T-helper 1 cell (primary cell): ENCODE measurements around the gene NFASC.

Source experiments
- DNase-seq, 5 donors: peaks; one replicate each; pipeline ENCODE4 v3.0.0-alpha.2; 2012 to 2020

The NFASC gene

DNA sequence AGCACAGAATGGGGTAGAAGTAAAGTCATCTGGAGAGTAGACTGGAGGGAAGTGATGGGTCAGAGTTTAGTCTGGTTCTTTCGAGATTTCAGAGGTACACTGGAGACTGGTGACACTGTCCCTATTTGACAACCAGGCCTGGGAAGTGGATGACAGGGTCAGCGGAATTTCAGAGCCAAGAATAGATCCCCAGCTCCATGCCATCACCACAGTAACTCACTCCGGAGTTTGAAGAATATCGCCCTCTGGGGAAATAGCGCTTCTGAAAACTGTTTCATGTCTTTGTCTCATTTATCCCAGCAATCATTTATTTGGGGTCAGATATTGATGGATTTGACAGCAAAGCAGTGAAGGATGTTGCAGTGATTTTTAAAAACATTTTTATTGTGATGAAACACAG lies 7.6 kb upstream of the NFASC start:
- DNase-seq: no peak

DNA sequence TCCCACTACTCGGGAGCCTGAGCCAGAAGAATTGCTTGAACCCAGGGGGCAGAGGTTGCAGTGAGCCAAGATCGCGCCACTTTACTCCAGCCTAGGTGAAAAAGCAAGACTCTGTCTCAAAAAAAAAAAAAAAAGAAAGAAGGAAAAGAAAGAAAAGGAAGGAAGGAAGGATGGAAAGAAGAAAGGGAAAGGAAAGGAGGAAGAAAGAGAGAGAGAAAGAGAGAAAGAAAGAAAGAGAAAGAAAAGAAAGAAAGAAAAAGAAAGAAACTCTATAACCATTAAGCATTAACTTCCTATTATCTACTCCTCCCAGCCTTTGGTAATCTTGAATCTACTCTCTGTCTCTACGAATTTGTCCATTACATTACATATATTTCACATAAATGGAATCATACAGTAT lies 6.9 kb upstream of the NFASC start:
- no peak for DNase-seq

DNA sequence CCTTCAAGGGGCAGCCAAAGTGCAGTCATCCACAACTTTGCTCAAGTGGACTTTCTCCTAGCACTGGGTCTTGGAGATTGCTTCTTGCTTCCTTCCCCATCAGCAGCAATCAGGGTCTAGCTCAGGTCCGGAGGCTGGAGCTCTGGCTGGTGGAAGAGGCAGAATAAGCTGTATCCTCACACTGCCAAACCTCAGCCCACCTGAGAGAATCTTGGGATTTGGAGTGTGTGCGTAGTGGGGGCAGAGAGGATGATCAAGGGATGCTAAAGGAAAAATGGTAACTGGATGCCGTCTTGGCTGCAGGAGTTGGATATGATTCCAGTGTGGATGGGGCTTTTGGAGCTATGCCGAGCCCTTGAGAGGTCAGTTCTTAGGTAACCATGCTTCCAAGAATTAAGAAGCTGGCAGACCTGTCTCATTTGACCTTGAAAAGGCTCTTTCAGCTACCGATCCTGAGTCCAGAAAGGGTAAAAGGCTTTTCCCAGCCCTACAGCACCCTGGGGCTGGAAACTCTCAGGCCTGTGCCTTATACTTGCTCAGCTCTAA lies 4.5 kb upstream of the NFASC start:
- DNase-seq: no peak

DNA sequence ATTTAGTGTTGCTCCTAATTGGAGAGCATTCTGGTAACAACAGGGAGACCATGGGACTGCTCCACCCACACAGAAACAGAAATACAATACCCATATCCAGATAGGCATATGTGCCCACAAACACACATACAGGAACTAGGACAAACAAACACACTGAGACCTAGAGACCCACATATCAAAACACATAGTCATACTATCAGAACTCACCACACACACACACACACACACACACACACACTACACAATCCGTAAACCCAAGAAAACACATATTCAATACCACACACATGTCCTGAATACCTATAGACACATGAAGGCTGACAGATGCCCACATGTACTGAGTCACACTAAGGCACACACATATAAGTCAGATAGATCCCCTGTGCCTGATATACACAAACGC lies 3.5 kb upstream of the NFASC start:
- no peak for DNase-seq

DNA sequence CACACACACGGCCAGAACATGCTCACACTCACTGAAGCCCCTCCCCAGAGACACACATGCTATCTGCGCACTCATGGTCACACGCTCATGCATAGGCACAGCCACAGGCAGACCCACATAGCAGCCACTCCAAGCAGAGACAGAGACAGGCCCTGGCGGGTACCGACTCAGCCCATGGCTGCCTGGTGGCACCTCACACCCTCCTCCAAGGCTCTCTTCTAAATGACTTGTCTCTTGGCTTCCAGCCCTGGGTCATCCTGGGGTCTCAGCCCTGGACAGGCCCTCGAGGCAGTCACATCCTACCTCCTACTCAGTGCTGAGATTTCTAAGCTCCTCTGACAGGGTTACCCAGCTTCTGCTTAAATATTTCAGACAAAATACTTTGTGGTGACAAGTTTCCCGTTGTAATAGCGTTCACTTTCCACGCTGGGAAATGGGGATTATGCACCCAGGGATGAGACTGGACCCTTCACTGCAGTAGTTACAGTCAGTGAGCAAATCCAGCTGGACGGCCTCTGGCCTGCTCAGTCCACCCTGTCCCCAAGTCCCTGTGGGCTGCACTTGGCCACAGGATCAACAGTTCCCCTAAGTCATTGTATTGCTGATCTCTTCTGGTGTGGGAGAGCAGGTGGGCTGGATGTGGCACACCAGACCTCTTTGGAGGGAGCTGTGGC lies 2.9 kb upstream of the NFASC start:
- no peak for DNase-seq

DNA sequence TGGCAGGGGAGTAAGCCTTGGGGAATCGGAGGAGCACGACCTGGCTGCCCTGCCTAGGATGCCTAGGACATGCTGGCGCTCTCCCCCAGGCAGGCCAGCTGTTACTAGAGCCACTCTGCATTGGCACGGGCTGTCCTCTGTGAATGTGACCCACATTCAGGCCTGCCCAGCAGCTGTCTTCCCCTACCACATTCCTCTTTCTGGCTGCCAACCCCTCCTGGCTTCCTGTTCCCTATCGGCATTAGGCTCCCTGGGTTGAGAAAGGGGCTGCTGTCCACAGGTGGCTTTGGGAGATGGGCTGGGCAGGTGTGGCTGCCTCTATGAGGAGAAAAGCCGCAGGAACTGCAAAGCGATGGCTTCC lies 2.3 kb upstream of the NFASC start:
- no peak for DNase-seq

DNA sequence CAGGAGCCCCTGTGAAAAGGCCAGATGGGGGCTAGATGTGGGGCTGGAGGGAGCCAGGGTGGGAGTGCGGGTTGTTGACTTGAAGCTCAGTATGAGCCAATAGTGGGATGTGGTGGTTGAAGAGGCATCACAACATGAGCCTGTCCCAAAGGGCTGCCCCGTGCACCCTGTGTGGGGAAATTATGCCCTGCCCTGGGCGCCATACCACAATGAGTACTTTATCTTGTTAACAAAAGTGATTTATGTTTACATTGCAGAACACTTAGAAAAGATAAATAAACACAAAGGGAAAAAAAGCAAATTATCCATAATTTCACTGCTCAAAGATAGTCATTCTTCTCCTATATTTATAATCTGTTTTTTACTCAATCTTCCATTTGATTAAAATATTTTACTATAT lies 1.6 kb upstream of the NFASC start:
- DNase-seq: no peak

DNA sequence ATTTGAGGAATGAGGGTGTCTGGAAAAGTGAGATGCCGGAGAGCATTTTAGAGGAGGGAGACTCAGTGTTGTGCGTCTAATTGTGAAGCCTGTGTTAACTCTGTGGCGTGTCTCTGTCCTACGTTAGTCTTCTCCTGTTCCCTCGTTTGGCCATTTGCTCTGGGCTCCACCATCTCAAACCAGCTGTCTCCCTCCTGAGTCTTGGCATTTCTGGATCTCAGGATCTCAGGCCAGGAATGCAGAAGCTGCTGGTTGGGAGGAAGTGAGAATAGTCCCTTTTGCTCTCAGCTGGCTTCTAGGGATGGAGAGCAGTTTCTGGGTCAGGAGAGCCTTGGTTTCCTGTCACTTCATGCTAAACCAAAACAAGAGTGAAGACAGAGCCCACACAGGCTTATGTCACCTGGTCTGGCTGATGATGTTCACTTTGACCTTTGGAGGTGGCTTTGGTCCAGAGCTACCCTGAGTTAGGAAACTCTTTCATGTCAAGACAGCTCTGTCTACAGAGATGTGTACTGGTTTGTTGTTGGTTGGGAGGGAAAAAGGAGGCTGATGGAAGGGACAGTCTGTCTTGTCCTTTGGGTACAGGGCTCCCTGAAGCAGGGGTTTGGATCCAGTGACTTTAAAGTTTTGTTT lies 859 bp downstream of the NFASC start:
- no peak for DNase-seq

DNA sequence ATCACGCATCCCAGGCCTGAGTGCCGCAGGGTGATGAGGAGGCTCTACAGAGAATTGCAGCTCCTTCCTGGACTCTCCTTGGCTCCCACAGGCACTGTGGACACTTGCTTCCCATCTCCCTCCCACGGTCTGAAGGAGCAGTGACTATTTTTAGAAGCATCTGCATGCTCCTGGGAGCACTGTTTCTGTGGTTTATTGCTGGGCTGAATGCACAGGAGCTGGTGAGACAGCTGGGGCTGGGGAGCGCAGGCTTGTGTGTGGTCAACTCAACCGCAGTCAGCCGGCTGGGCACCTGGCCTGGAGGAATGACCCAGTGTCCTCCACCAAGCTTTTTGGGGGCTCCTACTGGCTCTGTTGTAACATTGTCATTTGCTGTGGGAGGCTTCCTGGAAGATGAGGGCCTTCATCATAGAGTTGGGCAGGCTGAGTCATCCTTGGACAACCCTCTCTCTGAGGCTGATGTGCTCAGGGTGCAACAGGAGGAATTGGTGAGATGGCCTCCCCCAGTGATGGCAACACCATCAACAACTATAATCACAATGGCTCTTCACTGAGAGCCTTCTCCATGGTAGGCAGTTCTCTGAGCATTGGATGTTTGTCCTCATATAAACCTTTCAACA lies 1.7 kb downstream of the NFASC start:
- no peak for DNase-seq

DNA sequence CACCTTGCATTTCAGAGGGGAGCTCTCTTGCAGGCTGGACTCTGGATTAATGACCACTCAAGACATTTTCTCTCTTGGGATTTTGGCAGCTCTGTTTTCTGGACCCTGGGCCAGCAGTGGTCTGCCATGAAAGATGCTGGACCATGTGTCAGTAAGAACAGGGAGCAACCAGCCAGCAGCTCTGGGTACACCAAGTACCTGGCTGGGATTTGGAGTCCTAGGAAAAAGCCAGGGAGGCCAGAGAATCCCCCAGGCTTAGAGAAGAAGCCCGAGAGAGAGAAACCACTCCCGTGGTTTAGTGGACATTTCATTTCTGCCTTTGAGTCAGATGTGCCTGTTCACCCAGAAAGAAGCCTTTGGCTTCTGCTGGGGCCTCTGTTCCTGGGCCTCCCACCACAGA lies 2.5 kb downstream of the NFASC start:
- no peak for DNase-seq

DNA sequence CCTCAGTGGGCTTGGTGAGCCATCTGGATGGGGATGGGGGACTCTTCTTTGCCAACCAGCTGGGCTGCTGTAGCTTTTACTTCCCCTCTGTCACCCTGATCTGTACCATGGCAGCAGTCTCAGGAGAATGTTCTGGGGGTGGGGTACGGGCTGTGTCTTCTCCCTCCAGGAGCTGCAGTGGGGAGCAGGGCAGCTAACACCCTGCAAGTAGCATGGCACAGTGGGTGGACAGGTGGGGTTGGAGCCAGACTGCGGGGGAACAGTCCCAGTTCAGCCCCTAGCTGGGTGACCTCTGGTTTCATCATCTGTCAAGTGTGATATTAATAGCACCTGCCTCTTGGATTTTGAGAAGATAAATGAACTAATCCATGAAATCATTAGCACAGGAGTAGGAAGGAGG lies 3.1 kb downstream of the NFASC start:
- DNase-seq: no peak

DNA sequence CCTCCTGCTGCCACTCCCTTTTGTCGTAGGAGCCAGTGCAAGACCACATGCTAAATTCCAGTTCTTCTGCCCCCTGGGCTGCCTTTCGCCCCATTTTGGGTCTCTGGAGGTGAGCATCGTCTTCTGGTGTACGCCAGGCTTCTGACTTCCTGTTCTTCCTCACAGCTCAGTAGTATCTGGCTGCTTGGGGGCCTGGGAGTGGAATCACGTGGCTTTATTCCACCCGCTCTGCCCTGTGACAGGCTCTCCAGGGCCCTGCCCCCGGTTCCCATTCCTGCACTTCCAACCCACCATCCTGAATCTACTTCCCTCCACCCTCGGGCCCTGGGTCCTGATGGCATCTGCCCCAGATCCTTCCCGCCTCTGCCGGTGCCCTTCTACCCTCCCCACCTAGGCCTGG lies 3.6 kb downstream of the NFASC start:
- DNase-seq: no peak

DNA sequence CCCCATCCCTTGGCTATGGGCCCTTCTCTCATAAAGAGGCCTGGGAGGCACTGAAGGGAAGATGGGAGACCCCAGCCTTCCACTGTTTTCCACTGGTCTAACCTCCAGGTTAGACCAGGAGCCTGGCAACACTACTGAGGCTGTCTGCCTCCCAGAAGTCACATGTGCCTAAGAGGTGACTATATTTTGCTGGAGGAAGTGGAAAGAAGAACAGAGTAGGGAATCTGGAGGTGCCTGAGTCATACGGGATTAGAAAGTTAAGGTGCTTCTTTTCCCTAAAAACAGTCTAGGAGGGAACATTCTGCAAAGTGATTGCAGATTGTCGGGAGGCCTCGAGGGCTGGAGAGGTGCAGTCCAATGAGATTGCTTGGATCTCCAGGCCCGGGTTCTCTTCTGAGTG lies 4.6 kb downstream of the NFASC start:
- no peak for DNase-seq

DNA sequence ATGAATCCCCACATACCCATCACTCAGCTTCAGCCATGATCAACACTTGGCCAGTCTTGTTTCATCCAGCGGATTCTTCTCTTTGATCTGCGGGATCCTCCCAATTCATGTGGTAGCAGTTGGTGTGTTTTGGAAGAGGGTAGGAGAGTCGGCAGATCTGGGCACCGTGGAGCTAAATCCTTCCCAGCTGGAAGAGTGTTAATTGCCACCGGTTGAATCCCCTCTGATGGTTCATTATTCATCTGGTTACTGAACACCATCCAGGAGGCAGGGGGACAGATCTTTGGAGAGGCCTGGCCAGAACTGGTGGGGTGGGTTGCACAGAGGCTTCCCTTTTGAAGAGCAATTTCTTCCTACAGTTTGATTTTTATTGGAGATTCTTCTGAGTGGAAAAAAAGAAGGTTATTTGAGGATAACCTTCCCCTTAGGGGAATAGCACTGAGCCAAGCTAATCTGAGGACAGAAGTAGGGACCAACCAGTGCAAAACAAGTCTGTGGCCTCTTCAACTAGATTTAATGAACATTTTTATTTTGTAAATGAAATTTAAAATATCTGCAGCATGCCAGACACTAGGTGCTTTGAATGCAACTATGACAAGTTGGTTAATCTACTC lies 8.1 kb downstream of the NFASC start:
- no peak for DNase-seq

DNA sequence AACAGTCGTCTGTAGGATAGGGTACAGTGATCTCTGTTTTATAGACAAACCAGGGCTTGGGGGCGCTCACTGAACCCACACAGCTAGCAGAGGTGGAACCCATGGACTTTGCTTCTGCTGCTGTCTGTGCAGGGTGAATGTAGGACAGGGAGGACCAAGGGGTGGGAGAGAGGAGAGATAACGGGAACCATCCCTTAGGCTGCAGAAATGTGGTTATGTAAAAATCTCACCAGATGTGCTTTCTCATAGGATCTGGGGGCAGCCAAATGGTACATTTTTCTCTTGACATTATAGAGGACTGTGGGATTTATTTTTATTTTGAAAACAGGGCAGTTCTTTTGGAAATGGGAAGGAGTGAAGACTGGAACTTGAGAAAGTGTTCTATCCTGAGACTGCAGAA lies 8.7 kb downstream of the NFASC start:
- no peak for DNase-seq

DNA sequence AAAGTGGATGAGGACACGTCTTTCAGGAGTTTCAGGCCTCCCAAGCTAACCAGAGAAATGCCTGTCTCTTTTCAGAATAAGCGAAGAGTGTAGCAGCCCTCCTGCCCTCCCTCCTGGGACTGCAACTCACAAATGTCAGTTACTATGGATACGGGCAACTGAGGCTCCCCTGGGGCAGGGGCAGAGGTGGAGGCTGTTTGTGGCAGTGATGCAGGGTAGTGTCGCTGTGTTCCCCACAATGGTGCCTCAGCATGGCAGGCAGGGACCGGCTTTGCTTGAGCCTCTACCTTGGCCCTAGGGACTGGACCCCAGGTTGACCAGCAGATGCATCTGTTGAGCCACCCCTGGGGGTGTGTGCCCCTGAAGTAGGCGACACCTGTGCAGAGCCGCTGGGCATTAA lies 10.2 kb downstream of the NFASC start:
- no peak for DNase-seq

DNA sequence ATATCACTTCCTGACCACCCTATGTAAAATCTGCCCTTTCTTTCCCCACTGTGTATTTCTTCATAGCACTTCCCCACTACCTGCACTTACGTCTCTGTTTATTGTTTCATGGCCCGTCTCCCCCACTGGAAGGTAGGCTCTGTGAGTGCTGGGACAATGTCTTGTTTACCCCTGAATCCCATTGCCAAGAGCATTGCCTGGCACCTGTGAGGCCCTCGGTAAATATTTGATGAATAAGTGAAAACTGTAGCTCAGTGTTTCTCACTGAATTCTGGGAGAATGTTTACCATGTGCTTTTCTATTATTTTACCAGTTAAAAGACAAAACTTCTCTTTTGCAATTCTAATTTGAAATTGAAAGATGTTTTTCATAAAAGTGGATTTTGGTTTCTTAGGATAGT lies 11.8 kb downstream of the NFASC start:
- DNase-seq: no peak

DNA sequence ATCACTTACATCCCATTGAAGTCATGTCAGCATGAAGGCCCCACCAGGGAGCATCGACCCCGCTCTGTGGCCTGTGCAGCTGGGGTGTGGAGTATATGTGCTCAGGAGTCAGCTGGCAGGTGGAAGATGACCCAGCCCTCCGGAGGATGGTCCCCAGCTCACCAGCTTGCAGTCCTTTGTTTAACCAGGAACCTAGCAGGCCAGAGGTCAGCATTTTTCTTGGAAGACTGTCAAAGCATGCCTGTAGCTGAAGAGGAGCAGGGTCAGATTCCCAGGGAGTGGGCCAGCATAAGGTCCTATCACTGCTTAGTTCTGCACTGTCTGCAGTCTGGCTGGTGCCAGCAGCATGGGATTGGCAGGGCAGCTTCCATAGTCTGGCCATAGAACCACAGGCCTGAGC lies 12.7 kb downstream of the NFASC start:
- DNase-seq: no peak

DNA sequence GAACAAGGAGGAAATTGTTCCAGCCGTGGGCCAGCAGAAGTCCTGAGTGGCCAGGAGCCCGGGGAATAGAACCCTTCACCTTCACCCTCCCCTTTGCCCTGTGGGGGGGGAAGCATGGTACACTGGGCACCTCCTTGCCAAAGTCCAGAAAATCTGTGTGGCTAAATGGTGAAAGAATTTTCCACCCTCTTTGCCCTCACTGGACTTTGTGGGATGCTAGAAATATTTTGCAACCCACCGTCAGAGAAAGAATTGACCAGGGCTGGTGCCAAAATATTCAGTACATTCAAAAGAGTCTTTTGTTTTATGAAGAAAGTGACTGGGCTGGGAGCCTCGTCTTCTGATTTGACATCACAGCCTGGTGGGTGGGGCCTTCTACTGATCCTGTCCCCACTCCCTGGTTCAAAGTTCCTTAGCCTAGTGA lies 14.6 kb downstream of the NFASC start:
- DNase-seq: no peak

DNA sequence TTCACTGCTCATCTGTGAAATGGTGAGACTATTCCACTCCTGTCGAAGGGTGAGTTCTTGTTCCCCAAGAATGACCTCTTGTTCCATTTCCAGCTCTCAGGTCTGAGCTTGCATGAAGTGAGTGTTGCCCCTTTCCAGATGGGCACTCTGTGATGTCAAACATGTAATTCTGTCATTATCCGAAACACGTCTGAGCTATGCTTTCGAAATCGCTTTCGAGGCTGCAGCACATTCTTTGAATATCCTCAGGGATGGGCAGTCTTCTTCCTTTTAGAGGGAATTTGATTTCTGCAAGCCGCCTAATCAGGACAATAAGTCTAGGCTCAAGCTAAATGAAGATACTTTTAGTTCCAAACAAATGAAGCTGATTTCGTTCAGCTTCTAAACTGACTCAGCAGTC lies 15.1 kb downstream of the NFASC start:
- no peak for DNase-seq

DNA sequence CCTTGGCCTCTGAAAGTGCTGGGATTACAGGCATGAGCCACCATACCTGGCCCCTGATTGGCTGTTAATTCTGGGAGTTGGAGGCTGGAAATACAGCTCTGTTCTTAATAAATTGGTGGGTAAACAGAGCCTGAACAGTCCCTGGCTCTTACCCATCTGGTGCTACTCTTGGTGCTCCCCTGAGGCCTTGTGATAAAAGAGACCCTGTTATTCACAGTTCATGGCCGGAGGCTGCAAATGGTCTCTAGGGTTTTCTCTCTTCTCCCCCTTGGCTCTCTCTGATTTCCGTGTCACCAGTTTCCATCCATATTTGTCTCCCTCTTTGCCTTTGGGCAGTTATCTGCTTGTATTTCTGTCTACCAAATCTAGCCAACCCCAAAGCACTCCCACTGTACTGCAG lies 17.2 kb downstream of the NFASC start:
- no peak for DNase-seq

DNA sequence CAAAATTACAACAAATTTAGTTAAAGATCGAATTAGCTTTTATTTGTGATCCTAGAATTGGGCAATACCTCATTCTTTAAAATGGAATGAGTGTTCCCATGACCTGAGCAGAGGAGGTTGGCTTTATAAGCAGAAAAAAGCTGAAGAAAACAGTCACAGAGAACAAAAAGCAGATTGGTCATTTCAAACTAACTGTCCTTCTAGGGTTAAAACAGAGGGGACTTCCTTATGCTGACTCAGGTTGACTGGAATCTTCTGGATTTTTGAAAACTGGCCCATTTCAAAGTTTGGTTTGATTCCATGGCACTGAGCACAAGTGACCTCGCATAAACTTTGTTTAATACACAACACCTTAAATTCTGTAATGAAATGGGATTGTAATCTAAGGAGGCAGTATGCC lies 17.6 kb downstream of the NFASC start:
- DNase-seq: no peak

DNA sequence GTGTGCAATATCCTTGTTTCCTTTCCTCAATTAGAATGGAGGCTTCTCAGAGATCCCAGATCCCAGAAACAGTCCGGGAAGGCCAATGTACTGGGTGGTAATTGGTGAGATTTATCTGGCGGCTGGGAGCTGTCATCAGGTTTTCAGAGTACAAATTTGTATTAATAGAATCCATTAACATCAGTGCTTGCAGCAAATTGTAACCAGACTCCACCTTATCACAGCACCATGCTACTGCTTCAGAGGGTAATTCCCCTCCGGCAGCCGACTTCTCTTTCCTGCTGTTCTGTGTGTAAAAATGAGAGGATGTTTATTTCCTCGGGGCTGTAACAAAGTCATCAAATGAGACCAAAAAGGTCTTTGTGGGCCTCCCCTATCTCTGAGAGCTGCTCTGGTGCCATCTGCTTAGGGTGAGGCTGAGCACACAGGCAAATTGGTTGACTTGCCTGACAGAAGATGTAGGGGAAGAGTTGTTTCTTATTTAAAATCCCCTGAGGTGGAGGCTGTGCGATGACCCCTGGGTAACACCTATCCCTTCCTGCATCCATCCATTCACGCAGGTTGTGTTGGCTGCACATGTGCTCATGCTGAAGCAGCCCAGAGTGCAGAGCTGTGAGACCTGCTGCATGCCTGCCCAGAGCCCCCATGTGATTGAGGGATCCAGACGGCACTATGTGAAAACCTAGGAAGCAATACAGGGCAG lies 19.2 kb downstream of the NFASC start:
- DNase-seq: no peak
